Stimulated activated CD4-positive, alpha-beta T cell treated with anti-CD3 and anti-CD28 coated beads, Interleukin-12 subunit alpha, Interleukin-12 subunit beta, amount 100 ng/mL, for 4 hours (primary cell): ENCODE data around the gene NECTIN1.
"Not testable (repeated sequence)": the region's sequence is repeated elsewhere in the genome, so short reads cannot be mapped to it uniquely, and the experiment has no call there.

ENCODE experiments used
- DNase-seq: peaks from one replicate; pipeline ENCODE4 v3.0.0-alpha.2; 2020

NECTIN1 gene

DNA sequence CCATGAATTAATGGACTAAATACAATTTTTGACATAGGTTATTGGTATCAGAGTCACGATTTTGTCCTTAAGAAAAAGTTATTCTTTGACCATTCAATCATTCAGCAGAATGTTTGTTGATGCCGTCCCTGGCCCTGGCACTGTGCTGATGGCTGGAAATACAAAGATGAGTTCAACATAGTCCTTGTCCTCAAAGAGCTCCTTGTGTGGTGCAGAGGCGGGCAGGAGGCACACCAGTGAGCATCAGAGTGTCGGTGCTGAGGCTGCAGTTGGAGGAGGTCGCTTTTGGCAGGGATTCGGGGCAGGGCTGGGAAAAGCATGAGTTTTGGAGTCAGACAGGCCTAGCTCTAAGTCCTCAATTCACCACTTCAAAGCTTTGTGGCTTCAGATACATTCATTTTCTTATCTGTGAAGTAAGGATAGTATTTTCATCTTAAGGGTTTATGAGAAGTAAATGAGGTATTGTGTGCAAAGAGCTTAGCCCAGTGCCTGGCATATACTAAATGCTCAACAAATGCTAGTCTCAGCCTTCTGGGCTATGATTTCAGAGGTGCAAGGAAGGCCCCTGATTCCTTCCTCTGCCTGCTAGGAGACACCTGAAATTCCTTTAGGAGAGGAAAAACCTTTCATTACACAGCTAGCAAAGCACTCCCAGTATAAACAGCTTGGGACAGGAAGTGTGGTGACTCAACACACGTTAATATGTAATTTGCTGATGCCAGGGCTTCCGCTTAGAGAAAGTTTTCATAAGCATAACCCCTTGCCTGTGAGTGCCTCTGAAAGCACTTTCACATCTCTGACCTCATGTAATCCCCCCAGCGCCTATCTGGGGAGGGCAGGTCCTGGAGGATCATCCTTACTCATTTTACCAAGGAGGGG, 113.8 kb downstream of the NECTIN1 start:
- DNase-seq, result no peak

GRCh38 chr11:119614222-119615002, 114.6 kb downstream of the NECTIN1 start:
- DNase-seq, result no peak

DNA sequence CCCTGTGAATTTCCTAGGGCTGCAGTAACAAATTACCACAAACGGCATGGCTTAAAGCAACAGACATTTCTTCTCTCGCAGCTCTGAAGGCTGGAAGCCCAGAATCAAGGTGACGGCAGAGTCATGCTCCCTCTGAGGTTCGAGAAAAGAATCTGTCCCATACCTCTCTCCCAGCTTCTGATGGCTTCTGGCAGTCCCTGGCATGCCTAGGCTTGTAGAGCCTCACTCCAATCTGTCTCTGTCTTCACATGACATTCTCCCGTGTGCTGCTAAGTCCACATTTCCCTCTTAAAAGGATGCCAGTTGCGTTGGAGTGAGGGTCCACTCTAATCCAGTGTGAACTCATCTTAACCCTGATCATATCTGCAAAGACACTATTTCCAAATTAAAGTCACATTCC, 116.2 kb downstream of the NECTIN1 start:
- DNase-seq, result no peak

DNA sequence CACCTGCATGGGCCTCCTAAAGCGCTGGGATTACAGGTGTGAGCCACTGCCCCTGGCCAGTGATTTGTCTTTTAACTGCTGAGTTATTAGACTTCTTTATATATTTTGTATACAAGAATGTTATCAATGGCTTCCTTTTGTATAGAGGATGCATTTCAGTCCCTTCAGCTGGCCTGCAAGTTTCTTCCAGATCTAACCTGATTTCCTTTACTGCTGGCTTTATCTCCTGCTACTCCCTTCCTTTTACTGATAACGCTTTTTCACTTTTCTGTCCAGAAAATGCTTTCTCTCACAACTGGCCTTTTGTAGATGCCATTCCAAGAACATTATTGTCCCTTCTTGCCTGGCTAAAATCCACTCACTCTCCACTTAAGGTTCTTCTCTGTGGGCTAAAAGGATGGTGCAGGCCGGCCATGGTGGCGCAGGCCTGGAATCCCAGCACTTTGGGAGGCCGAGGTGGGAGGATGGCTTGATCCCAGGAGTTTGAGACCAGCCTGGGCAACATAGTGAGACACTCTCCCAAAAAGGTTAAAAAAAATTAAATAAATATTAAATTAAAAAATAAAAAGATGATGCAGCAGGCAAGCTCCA, 118.1 kb downstream of the NECTIN1 start:
- DNase-seq, result no peak

- DNase-seq, result no peak
Measured at GRCh38 chr11:119608781-119609180, 120.2 kb downstream of the NECTIN1 start.

DNA sequence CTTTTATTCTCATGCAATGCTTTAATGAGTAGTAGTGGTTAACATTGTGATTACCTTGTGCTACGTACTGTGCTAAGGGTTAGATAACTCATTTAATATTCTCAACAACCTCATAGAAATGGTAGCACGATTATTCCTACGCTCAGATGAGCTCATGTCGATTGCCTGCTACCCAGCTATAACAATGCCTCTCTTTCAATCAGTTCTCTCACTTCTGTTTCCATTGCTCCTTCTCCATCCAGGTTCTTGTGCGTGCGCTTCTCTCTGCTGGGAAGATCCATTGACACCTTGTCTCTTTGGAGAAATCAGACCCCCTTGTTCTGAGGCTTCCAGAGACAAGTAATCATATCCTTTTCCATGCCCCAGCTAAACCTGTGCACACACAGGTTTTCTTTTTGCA, 120.8 kb downstream of the NECTIN1 start:
- no peak for DNase-seq

- DNase-seq, result no peak
Measured at GRCh38 chr11:119607726-119608125, 121.3 kb downstream of the NECTIN1 start.

DNA sequence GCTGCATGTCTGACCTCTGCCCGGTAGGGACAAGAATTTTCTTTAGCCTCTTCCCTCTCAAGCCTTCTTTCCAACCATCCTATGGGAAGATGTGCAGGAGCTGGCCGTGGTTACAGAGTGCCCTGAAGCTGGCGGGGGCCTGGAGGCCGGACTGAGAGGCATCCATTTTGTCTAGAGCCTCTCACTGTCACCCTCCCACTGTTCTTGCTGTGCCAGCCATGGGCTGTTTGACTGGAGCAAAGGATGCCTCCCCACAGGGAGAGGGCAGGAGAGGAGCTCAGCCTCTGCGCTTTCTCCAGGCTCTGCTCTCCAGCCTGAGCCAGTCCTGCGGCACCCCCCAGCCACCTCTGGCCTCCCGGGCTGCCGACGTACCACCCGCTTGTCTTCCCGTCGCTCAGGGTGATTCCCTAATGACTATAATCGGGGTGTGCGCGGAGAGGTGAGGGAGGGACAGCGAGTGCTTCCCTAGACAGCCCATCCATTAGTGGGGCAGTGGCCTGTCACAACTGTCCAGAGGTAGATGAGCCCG, 123.8 kb downstream of the NECTIN1 start:
- DNase-seq, result no peak

GRCh38 chr11:119602745-119603373, 126.1 kb downstream of the NECTIN1 start:
- no peak for DNase-seq

GRCh38 chr11:119599864-119600541, 129.0 kb downstream of the NECTIN1 start:
- DNase-seq, result no peak

GRCh38 chr11:119595941-119596340, 133.1 kb downstream of the NECTIN1 start:
- DNase-seq, result not testable (repeated sequence)

GRCh38 chr11:119594639-119595249, 134.3 kb downstream of the NECTIN1 start:
- no peak for DNase-seq

DNA sequence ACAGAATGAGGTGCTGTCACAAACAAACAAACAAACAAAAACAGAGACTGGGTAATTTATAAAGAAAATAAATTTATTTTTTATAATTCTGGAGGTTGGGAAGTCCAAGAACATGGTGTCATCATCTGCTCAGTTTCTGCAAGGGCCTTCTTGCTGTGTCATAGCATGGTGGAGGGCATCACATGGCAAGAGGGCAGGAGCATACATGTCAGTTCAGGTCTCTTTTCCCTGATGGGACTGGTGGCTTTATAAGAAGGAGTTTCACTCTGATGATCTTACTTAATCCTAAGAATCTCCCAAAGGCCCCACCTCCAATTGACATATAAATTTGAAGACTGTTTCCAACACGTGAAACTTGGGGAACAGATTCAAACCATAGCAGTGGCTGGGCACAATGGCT, 135.7 kb downstream of the NECTIN1 start:
- no peak for DNase-seq

DNA sequence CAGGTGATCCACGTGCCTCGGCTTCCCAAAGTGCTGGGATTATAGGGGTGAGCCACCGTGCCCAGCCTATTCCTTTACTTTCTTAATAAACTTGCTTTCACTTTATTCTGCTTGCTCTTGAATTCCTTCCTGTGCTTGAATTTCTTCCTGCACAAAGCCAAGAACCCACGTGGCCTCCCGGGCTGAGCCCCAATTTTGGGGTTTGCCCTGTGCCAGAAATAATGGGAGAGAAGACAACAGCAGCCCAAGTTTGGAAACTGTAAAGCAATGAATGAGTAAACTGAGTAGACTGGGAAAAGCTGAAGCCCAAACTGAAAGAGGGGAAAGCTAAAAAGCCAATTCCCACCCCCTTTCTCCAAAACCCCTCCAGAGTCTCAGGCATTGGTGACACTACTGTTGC, 136.4 kb downstream of the NECTIN1 start:
- no peak for DNase-seq

DNA sequence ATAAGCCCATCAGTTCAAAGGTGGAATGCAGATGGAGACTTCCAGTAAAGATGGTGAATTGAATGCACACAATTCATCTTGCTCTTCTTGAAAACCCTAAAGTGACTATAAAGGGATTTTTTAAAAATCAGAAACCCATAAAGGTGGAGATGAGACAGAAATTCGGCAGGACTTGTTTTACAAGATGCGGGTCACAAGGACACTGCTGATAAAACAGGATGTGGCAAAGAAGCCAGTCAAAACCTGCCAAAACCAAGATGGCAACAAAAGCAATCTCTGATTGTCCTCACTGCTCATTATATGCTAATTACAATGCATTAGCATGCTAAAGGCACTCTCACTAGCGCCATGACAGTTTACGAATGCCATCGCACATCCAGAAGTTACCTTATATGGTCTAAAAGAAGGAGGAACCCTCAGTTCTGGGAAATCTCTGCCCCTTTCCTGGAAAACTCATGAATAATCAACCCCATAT, 137.1 kb downstream of the NECTIN1 start:
- DNase-seq, result no peak

GRCh38 chr11:119590651-119591351, 138.2 kb downstream of the NECTIN1 start:
- DNase-seq, result no peak

DNA sequence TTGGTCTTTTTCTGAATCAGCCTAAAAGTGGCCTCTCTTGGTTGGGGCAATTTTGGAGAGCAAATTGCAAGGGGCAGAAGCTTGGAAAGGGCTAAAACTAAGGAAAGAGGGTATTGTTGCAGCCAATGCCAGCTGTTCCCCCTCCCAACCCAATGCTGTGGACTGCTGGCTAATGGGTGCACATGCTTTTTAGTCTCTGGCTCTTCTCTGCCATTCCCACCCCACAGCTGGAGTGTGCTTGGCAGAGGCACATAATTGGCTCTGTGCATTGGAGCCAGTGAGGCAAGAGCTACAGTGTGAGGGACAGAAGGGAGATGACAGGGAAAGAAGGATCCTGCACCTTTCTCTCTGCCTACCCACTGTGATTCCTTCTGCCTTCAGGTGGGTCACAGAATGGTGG, 140.0 kb downstream of the NECTIN1 start:
- DNase-seq, result no peak
